Spleen (tissue), 7 donors: ENCODE data around the gene DUSP5.

Experiments used
- POLR2A ChIP-seq, 3 donors: fragments of 450-650 bp; IDR thresholded peaks; one replicate each; pipeline ENCODE4 v1.5.1; 2017; ENCODE audit warnings: antibody characterized with exemption in 3 of 3, mild to moderate bottlenecking in 1 of 3
- POLR2AphosphoS5 ChIP-seq, 3 donors: sonication (generic); formaldehyde crosslinking; IDR thresholded peaks; one replicate each; pipeline ENCODE4 v1.5.1; 2017; ENCODE audit warnings: antibody characterized with exemption in 3 of 3
- TF ChIP-seq, protein P1 (sequence below), 11 experiments: fragments of 200-600 bp in 7 of 11; fragments of 450-650 bp in 4 of 11; sonication (generic) in 4 of 11; IDR thresholded peaks in 8 of 11; conservative IDR thresholded peaks in 3 of 11; 1 replicate in 7 of 11; 2 replicates in 4 of 11; pipeline versions ENCODE4 v1.4.0 to v1.8.0; 2016 to 2021; ENCODE audit warnings: antibody characterized with exemption in 11 of 11, inconsistent platforms in 4 of 11, mild to moderate bottlenecking in 1 of 11
- donor health status: DM: no; HTN: no; CAD: no; lungs with moderate emphysema.
- donor health status: DM: no; HTN: no; CAD: no.
- donor health status: DM: no; HTN: no; CAD: no.

DNA sequence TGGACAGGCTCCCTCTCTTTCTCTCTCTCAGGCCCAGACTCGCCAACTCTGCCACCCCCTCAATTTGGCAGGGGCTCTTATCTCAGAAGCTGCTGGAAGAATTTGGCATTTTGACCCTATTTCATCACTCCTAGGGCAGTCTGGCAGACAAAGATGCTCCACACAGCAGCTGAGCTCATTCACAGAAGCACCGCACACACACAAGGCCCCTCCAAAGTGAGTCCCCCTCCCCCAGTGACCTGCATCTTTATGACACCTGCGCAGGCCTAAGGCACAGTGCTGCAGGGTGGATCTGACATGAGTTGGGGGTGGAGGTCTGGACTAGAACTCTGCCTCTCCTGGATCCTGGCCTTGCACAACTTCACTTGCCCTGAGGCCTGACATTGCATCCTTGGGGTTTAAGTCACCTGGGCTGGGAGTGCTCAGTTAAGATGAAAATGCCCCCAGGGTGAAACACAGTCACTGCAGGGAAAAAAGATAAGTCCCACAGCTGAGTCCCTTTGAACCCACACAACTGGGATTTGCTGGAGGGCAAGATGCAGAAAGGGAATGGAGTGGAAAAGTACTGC is 41.1 kb upstream of the DUSP5 start:
- TF ChIP-seq, protein P1, sequence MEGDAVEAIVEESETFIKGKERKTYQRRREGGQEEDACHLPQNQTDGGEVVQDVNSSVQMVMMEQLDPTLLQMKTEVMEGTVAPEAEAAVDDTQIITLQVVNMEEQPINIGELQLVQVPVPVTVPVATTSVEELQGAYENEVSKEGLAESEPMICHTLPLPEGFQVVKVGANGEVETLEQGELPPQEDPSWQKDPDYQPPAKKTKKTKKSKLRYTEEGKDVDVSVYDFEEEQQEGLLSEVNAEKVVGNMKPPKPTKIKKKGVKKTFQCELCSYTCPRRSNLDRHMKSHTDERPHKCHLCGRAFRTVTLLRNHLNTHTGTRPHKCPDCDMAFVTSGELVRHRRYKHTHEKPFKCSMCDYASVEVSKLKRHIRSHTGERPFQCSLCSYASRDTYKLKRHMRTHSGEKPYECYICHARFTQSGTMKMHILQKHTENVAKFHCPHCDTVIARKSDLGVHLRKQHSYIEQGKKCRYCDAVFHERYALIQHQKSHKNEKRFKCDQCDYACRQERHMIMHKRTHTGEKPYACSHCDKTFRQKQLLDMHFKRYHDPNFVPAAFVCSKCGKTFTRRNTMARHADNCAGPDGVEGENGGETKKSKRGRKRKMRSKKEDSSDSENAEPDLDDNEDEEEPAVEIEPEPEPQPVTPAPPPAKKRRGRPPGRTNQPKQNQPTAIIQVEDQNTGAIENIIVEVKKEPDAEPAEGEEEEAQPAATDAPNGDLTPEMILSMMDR (IDR thresholded peaks at IDR 0.05 in 8 of 11, conservative IDR thresholded peaks at IDR 0.05 in 3 of 11): no peak
- TF ChIP-seq POLR2A (IDR thresholded peaks at IDR 0.05): no peak
- no peak for TF ChIP-seq POLR2AphosphoS5 (IDR thresholded peaks at IDR 0.05)
